Fibroblast of gingiva (primary cell): Measurements from ENCODE around the gene CSF1.
A peak's percentile ranks its signal among the peaks of the same experiment; 100 is the strongest.

Source experiments
- DNase-seq: peaks from one replicate; pipeline ENCODE4 v3.0.0-alpha.2; 2011; ENCODE audit warnings: low read depth

Gene CSF1

DNA sequence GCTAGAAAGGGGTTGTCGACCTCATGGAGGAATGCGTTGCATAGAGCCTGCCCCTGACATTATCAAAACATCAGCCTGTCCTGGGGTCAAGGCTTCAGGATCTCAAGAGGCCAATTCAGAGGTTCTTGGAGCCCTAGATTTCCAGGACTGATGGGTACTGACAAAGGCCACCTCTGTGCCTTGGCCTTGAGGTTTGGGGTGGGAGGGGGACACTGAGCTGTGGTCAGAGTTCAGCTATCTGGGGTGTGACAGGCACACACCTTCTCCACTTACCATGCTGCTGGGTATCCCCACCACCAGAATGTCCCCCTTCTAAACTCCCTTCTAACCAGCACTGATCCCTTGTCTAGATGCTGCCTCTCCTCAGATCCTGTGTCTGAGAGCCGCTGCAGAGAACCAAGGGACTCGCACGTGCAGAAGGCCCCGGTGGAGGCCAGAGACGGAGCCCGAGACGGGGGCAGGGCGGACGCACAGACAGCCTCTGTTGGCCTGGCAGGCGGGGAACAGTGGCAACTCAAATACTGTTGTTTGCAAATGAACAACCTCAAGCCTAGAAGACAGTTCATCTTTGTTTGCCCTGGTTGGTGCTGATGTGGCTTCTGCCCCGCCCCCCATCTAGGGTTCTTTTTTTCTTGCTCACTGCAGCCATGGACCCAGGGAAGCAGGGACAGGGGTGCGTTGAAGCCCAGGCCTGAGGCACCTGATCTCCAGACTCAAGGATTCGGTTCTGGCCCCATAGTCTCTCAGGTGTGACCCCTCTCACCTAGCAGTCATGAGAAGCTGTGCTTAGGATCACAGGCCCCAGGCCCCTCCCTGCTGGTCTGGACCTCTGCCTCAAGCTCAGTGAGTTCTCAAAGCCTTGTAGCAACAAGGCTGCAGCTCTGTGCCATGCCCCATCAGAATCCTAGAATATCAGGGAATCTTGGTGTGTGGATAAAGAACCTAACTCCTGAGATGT is 28.1 kb upstream of the CSF1 start:
- DNase-seq: no peak

DNA sequence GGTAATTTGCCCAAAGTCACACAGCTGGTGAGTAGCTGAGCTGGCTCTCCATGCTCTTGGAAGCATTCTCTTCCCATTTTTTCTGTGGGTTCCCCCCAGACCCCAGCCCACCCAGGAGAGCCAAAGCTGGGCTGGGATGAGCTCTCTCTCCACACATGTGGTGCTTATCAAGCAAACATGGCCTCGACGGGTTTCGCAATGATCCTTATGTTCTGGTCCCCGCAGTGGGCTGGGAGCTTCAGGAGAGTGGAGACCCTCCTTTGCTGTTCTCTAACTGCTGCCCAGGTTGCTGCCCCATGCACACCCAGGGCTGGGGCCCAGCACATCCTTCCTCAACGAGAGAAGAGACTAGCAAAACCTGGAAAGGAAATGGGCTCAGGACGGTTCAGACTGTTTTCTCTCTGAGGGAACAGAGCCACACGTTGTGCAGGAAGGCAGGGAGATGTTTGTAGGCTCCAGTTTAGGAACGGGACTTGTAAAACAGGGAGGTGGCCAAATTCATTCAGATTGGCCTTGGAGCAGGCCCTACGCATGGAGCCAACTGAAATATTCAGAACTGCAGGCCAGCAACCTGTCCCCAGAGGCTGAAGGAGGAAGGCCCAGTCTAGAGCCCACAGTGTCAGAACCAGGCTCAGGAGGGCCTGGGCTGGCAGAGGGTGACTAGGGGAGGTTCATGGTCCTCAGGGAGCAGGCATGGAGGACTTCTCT is 27.2 kb upstream of the CSF1 start:
- no peak for DNase-seq

DNA sequence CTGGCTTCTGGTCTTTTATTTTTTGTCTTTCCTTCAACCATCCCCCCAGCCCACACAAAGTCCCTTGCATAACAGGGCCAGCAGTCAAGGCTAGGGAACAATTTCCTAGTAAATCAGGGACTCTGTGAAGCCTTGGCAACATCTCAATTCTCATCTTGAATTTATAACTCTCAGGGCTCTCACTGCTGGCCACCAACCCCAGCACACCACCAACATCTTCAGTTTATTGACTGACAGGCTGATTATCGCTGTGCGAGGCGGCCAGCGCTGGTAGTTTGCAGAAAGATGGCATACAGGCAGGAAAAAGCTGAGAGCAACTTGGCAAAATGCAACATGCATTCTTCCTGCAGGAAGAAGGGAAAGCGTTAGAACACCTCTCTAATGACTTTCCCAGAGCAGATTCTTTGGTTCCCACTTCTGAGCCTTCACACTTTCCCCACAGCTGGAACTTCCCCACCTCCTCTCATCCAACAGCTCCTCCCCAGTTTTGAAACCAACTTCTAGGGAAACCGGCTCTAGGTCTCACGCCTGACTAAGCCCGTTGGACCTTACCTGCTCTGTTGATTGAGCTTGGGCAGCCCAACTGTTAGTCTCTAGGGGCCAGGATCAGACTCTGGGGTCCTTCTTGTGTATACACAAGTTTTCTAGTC is 26.3 kb upstream of the CSF1 start:
- no peak for DNase-seq

DNA sequence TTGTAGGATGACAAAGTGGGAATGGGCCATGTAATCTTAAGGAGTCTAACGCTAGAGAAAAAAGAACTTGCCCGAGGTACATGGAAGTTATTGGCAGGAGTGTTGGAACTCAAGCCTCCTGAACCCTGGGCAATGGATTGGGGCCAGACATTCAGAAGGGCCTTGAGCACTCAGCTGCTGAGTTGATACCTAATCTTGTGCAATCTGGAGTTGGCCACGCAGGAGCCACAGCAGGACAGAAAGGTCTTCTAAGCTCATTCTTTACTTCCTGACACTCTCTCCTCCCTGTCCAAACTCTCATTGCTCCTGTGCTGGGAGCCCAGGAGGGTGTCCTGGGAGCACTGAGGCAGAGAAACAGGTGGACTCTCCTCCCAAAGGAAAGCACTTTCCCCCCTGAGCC is 25.1 kb upstream of the CSF1 start:
- DNase-seq: no peak

DNA sequence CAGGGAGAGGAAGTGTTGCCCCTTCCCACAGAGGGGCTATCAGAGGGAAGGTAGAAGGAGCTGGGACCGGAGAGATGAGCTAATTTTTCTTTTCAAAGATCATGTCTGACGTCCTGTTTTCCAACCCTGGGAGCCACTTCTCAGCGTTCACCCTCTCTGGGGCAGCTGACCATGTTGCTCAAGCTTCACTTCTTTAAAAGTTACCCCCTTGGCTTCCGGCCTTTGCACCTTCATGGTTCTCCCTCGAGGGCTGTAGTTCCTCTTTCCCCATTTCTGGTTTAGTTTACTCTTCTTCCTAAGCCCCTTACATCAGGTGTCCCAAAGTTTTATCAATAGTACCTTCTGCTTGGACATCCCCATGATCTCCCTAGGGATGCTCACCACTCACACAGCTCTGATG is 23.8 kb upstream of the CSF1 start:
- DNase-seq: no peak

DNA sequence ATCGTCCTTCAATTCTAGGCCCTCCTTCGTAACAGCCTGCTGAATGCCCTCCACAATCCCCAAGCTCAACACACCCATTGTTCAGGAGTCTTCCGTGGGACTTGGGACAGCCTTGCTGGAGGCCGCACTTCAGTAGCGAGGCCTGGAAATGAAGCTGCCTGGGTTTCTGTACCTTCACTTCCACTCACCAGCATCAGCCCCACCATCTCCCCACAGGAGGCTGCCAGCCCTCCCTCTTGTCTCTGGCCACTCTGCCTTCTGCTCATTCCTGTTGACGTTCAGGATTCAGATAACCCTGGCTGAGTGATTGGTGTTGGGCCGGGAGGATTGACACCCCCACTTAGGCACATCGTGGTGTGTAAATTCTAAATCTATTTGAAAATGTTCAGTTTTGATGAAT is 23.4 kb upstream of the CSF1 start:
- DNase-seq: no peak

DNA sequence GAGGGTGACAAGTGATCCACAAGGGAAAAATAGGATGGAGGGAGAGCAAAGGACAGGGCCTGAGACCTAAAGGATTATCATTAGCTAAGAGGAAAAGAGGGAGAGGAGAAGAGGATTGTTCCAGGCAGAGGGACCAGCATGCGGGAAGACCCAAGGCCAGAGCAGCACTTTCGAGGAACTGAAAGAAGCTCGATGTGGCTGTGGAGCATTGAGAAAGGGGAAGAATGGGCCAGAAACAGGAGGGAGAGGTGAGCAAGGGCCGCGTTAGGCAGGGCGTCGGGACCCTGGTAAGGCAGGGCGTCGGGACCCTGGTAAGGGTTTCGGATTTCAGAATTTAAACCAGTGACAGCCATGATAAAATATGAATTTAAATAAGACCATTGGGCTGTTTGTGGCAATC is 22.8 kb upstream of the CSF1 start:
- no peak for DNase-seq

DNA sequence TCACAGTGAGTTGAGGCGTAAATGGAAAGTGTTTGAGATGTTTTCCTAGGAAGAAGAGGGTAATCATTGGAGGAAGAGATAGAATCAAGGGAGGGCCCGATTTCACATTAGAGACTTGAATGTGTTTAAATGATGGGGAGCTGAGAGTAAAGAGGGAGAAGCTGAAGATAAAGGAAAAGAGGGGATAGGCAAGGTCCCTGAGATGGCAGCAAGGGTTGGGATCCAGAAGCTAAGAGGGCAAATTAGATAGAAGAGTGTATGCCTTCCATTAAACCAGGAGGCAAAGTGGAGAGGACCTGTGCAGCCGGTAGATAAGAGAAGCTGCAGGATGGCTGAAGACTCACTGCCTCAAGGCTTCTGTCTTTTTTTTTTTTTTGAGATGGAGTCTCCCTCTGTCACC is 21.6 kb upstream of the CSF1 start:
- no peak for DNase-seq

DNA sequence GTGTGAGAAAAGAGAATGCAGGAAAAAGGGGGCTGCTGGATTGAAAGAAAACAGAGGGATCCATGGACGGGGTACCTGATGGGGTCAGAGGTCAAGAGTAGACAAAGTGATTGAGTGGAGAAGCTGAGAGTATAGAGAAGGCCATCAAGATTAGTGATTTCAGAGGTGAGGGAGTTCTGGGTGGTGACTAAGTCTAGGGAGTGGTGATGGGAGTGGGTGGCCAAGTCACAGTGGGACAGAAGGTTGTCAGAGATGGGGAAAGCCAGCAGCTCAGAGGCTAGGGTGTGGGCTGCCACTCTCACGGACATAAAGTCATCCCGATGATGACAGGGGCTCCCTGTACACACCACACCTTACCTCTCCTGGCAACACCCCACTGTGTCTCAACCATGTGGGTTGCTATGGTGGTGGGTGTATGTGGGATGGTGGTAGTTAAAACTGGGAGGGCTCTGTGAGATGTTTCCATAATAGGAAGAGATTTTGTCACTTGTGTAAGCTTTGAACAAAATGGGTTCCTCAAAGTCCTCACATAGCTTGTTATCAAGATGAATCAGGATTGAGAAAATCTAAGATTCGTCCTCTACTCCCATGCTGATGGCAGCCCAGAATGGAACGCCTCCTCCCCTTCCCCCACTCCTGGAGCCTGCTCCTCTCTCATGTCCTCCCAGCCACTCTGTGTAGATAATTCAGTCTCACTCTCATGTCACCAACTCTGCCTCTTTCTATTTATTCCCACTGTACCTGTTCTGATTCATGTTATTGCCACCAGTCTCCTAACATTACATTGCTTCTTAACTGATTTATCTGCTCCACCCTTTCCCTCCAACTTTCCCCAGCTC is 20.3 kb upstream of the CSF1 start:
- no peak for DNase-seq

DNA sequence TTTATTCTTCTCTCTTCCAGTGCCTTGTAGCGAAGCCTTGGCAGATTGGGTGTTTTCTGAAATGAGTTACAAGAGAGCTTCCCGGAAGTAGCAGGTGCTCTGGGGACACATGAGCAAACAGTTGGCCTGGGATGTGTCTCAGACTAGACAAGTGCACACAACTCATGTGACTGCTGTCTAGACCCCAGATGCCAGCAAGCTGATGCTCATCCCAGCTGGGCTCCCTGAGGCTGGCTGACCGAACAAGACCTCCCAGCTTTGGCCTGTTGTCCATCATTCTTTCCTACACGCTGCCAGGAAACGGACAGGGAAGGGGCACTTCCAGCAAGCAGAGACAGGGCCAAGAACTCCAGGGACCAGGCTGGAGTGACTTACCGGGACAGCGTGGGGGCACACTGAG is 18.7 kb upstream of the CSF1 start:
- DNase-seq: no peak

DNA sequence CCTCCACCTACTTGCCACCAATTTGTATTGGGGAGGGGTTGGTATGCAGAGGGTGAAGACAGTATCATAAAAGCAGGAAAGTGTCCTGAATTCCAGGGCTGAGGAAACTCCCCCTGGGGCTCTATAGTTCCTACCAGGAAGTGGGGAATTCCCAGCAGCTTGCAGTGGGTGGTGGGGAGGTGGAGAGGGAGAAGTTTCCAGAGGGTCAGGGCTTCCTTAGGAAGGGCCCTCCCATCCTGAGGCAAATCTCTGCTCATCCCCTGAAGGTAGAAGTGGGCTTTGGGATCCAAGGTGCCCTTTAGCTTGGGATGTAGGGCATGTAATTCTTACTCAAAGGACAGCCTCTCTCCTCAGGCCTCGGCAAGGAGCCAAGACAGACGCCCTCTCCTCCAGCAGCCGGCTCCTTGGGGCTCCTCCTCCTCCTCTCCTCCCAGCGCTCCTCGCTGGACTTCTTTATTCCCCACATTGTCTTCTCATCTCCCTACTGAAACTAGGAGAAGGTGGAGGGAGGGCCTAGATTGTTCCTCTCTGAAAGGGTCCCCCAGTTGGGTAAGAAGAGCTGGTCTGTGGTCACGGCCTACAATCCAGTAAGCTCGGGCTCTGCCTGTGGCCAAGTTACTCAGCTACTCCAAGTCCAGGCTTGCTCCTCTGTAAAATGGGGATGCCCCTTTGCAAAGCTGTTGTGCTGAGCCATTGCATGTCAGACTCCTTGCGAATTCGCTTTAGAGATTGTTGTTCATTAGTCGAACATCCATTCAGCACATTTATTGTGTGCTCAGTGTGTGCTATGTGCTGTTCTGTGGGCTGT is 17.9 kb upstream of the CSF1 start:
- no peak for DNase-seq

DNA sequence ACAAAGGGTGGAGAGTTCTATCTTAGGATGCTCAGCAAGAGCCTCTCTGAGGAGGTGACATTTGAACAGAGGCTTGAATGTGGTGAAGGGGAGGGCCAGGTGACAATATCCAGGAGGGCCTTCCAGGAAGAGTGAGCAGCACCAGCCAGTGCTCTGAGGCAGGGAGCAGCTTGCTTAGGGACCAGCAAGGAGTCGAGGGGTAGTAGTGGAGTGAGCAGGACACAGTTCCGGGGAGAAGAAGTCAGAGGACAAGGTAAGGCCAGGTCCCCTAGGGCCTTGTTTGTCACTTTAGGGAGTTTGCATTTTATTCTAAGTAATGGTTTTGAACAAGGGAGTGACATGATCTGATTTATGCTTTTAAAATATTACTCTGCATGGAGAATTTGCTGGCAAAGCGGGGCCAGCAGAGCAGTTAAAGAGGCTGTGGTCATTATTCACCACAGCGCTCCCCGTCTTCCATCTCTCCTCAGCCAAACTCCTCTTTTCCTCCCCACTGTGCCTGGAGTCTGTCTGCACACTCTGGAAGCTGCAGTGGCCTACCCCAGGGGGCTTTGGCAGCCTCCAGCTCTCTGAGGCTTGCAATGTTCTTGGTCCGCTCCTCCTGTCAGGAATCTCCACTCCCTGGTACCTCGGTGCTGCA is 17.0 kb upstream of the CSF1 start:
- no peak for DNase-seq

DNA sequence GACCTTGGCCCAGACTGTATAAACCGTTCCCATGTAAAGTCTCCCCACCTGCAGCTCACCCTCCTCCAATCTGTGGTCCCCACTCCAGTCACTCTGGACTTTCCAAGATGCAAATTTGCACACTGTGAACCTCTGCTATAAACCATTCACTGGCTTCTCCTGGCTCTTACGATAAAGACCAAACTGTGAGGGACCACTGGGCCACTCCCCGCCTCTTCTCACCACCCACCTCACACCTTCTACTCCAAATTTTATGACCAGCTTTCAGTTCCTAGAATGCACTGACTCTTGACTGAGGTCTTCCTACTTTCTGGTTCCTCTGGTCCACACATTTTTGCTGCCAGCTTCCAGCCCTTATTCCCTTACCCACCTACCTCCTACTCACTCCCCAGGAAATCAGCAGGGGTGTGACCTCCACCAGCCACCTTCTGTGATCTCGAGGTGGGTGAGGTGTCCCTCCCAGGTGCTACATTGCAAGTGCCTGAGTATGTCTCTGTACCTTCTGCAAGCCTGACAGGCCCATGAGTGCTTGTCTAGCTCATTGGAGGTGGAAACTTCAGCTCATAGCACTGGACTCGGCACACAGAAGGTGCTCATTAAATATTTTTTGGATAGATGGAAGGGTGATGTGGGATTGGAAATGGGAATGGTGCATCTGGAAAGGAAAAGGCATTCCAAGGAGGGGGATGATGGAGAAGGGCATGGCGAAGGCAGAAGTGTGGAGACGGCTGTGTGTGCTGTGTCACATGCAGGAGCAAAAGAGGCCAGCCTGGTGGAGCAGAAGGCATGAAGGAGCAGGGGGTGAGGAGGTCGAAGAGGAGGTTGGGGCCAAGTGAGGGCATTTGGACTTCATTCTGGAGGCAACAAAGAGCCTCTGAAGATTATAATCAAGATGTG is 15.6 kb upstream of the CSF1 start:
- no peak for DNase-seq

DNA sequence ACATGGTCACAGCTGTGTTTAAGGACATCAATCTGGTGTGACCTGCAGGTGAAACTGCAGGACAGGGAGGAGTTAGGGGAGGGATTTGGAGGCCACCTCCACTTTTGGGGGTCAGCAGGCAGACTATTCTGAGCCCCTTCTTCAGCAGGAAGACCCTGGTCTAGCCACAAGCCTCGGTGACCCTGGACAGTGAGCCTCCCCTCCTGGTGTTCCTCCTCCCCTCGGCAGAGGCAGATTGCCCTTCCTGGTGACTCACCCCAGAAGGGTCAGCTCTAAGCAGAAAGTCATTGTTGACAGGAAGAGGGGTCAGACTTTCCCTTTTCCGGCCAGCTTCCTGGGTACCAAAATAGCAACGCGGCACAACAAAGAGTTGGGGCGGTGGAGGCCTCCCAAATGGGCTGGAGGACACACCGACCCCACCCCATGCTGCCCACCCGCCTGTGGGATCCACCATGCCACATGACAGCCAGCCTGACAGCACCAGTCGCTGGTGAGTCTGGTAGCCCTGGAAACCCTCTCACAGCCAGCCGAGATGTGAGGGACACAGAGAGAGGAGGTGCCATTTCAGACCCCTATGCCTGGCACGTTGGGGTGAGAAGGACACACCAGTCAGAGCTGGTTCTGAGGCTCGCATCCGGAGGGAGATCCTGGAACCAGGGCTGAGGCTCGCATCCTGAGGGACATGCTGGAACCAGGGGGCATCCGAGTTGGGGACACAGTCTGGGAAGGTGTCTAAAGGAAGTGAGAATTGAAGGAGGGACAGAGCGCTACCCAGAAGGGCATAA is 14.7 kb upstream of the CSF1 start:
- DNase-seq: peak; percentile 41

DNA sequence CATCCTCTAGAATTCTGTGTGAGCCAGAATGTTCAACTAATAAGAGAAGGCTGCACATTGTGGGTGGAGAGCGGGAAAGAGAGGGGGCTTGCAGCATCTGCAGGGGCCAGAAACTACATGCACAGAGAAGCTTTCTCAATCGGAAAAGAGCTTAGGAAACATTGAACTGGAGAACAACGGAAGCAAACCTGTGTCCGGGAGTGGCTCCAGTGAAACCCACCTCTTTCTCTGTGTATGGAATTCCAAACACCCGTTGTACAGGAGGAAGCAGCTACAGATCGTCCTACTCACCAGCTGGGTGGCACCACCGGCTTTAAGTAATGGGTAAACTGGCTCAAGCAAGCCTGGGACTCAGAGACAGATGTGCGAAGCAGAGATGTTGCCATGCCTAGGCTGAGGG is 14.0 kb upstream of the CSF1 start:
- no peak for DNase-seq

DNA sequence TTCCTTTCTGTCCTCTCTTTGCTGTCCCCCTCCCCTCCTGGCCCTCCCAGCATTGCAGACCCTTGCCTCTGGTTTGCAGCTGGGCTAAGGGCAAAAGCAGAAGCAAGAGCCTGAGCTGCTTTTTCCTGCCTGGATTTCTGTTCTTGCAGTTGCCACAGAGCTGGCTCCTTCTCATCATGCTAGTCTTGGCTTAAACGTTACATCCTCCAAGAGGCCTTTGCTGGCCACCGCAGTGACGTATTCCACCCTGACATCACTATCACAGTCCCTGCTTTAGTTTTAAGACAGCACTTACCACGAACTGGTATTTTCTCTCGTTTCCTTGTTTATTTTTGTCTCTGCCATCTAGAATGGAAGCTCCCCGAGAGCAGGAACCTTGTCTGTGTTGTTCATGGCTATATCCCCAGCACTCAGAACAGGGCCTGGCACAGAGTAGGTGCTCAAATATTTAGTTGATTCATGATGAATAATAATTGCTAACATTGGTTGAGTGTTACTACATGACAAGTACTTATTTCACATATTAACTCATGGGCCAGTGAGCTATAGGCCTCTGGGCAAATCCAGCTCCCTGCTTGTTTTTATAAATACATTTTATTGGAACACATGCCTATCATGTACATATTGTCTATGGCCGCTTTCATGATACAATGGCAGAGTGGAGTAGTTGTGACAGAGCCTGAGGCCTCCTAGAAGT is 13.2 kb upstream of the CSF1 start:
- DNase-seq: no peak

DNA sequence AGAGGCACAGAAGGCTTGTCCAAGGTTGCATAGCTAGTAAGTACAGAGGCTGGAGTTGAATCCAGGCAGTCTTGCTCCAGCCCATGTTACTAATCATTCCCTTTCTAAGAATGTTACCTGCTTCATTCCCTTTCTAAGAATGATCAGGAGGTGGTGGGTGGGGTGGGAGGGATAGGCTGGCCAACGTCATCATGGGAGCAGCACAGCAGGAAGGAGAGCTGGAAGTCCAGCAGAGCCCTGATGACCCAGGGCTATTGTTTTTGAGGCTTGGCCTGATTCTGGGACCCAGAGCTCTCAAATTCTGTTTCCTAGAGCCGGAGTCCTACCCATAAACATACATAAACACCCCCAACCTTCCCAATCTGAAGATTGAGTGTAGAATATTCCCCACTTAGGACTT is 11.8 kb upstream of the CSF1 start:
- DNase-seq: no peak

DNA sequence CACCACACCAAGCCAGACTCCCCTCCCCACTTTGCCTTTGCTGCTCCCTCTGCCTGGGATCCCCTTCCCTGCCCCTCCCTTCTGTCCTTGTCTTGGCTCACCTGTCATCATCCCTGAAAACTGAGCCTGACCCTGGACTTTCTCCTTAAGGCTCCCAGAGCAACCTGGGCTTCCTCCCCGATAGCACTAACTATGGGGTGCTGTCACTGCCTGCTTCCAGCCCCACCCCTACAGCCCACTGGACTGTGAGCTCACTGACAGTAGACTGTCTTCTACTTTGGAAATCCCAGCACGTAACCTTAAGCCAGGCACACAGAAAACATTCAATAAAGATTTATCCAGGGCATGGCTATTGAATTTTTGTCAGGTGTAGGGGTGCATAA is 9.5 kb upstream of the CSF1 start:
- DNase-seq: no peak
